Hepatocyte (in vitro differentiated cells): ENCODE data around the gene MPZL2.

Source experiments
- CTCF ChIP-seq: fragments of 200-600 bp; sonication (generic); IDR thresholded peaks from 2 replicates; pipeline ENCODE4 v1.5.1; 2016; ENCODE audit warnings: antibody characterized with exemption, mild to moderate bottlenecking; ENCODE audit not compliant: poor library complexity
- EZH2 ChIP-seq: fragments of 200-600 bp; sonication (generic); IDR thresholded peaks from 2 replicates; pipeline ENCODE4 v1.6.1; 2016; ENCODE audit warnings: antibody characterized with exemption, mild to moderate bottlenecking, borderline replicate concordance
- EZH2phosphoT487 ChIP-seq: fragments of 200-600 bp; sonication (generic); IDR thresholded peaks from one replicate; pipeline ENCODE4 v1.6.1; 2018; ENCODE audit warnings: antibody characterized with exemption, mild to moderate bottlenecking, low read depth, moderate library complexity; ENCODE audit not compliant: unreplicated experiment, severe bottlenecking

- TF ChIP-seq CTCF (no peak), EZH2phosphoT487 (no peak), EZH2 (no peak)
Measured at GRCh38 chr11:118304227-118304567, 40.1 kb upstream of the MPZL2 start.
